ENCODE measurements around the gene ANKRD53.
A peak's percentile ranks its signal among the peaks of the same experiment; 100 is the strongest.

Gene ANKRD53

DNA sequence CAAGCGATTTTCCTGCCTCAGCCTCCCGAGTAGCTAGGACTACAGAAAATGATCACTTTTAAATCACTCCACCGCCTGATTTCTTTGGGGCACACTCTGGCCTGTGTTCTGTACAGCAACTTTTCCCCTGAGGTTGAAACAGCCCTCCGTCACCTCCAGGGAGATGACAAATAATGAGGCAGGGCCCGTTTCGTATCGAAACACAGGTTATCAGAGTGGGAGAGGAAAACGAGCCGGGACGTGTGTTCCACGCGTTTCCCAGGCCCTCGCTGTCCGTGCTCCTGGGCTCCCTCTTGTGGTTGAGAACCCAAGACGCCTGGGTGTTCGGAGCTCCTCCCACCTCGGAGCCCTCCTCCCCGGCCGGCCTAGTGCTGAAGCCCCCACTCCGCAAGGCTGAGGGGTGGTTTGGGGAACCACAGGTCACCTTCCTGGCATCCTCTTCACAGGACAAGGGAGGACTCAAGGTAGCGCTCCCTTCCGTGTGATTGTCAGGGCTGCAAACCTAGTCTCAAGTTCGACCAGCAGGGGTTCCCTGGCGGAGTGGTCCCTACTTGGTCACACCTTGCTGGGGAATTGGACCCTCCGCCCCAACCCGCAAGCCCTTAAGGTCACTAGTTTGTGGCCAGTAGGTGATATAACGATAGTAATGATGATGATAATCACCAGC, 30.0 kb upstream of the ANKRD53 start:
- Histone ChIP-seq H3K36me3 (ENCODE audit: control insufficient read depth in 1 of 2, insufficient read depth in 2 of 2, low read length in 2 of 2) (no peaks in the 10 kb centered on the region), H3K4me3 (ENCODE audit: low read depth in 1 of 2, low read length in 2 of 2) (peak overlapping the region; percentile 40 to 55), H3K27me3 (ENCODE audit: low read depth, low read length) (peaks cover 18% of the 10 kb centered on the region), H3K9me3 (ENCODE audit: control insufficient read depth in 1 of 2, low read length in 2 of 2) (no peaks in the 10 kb centered on the region), H3K4me1 (ENCODE audit: control insufficient read depth in 1 of 2, insufficient read depth in 2 of 2, low read length in 2 of 2) (peaks cover 0 to 3% of the 10 kb centered on the region in 2 donors), H3K27ac (ENCODE audit: low read length) (no peak overlapping the region)

DNA sequence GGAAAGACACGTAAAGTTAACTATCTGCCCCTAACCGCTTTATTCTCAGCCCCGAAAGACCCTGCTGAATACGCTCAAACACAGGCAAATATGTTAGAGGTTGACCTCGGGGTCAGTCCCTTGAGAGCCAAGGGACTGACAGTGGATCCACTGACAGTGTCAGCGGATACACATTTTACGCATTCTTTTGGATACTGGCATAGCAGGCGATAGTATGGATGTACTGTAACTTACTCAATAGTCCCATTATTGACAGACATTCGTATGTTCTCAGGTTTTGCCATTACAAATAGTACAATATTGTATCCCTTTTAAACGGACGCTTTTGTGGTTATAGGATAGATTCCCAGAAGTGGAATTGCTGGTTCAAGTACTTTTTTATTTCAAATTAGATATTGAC, 29.3 kb upstream of the ANKRD53 start:
- Histone ChIP-seq H3K27me3 (ENCODE audit: low read depth, low read length) (peaks cover 18% of the 10 kb centered on the region), H3K9me3 (ENCODE audit: control insufficient read depth in 1 of 2, low read length in 2 of 2) (no peaks in the 10 kb centered on the region), H3K36me3 (ENCODE audit: control insufficient read depth in 1 of 2, insufficient read depth in 2 of 2, low read length in 2 of 2) (no peaks in the 10 kb centered on the region), H3K4me1 (ENCODE audit: control insufficient read depth in 1 of 2, insufficient read depth in 2 of 2, low read length in 2 of 2) (peaks cover 0 to 3% of the 10 kb centered on the region in 2 donors), H3K27ac (ENCODE audit: low read length) (no peak overlapping the region), H3K4me3 (ENCODE audit: low read depth in 1 of 2, low read length in 2 of 2) (no peak overlapping the region)

DNA sequence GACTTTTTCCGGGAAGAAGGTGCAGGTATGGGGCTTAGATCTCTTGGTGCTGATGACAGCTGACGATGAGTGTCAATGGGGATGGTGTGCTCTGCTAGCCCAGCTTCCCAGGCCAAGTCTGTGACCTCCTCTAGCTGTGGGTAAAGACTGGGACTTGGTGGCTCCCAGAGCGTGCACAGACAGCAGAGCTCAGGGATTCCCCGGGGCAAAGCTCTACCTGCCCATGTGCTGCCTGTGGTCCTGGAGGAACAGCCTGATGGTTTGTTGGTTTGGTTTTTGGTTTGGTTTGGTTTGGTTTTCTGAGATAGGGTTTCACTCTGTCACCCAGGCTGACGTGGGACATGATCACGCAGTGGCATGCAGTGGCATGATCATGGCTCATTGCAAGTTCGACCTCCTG, 23.5 kb upstream of the ANKRD53 start:
- Histone ChIP-seq H3K27me3 (ENCODE audit: low read depth, low read length) (no peaks in the 10 kb centered on the region), H3K4me3 (ENCODE audit: low read depth in 1 of 2, low read length in 2 of 2) (no peak overlapping the region), H3K9me3 (ENCODE audit: control insufficient read depth in 1 of 2, low read length in 2 of 2) (no peaks in the 10 kb centered on the region), H3K27ac (ENCODE audit: low read length) (no peak overlapping the region), H3K4me1 (ENCODE audit: control insufficient read depth in 1 of 2, insufficient read depth in 2 of 2, low read length in 2 of 2) (no peaks in the 10 kb centered on the region), H3K36me3 (ENCODE audit: control insufficient read depth in 1 of 2, insufficient read depth in 2 of 2, low read length in 2 of 2) (no peaks in the 10 kb centered on the region)

DNA sequence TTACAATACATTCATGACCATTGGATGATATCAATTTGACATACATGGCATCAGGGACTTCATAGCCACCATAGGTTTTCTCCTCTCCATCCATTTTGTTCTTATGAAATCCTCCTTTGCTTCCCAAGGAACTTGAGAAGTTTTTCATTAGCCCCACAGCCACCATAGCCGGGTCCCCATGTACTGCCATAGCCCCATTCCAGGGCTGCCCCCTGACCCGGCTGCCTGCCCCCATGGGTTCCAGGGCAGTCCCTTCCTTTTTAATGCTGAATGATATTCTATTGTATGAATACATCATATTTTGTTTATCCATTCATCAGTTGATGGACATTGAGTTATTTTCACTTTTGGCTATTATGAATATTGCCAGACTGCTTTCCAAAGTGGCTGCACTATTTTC, 22.3 kb upstream of the ANKRD53 start:
- Histone ChIP-seq H3K27me3 (ENCODE audit: low read depth, low read length) (no peaks in the 10 kb centered on the region), H3K27ac (ENCODE audit: low read length) (no peak overlapping the region), H3K9me3 (ENCODE audit: control insufficient read depth in 1 of 2, low read length in 2 of 2) (no peaks in the 10 kb centered on the region), H3K4me3 (ENCODE audit: low read depth in 1 of 2, low read length in 2 of 2) (no peak overlapping the region), H3K36me3 (ENCODE audit: control insufficient read depth in 1 of 2, insufficient read depth in 2 of 2, low read length in 2 of 2) (no peaks in the 10 kb centered on the region), H3K4me1 (ENCODE audit: control insufficient read depth in 1 of 2, insufficient read depth in 2 of 2, low read length in 2 of 2) (no peaks in the 10 kb centered on the region)

DNA sequence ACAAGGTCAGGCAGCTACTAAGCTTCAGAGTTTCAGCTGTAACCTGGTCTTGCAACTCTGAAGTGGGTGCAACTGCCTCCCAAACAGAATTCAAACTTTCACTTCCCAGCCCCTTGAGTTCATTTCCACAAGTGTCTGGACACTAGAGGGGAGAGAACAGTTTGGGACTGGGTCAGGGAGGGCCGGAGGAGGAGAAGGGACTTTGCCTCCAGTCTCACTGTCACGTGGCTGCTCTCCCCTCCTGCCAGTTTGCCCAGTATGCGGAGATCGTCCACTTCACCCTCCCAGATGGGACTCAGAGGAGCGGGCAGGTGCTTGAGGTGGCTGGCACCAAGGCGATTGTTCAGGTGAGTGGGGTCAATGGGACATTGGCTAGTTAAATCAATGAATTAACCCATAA, 20.6 kb upstream of the ANKRD53 start:
- no peaks in the 10 kb centered on the region for H3K27me3 ChIP-seq (ENCODE audit: low read depth, low read length)
- no peaks in the 10 kb centered on the region for H3K9me3 ChIP-seq (ENCODE audit: control insufficient read depth in 1 of 2, low read length in 2 of 2)
- no peaks in the 10 kb centered on the region for H3K4me1 ChIP-seq (ENCODE audit: control insufficient read depth in 1 of 2, insufficient read depth in 2 of 2, low read length in 2 of 2)
- no peak overlapping the region for H3K27ac ChIP-seq (ENCODE audit: low read length)
- no peak overlapping the region for H3K4me3 ChIP-seq (ENCODE audit: low read depth in 1 of 2, low read length in 2 of 2)
- no peaks in the 10 kb centered on the region for H3K36me3 ChIP-seq (ENCODE audit: control insufficient read depth in 1 of 2, insufficient read depth in 2 of 2, low read length in 2 of 2)

DNA sequence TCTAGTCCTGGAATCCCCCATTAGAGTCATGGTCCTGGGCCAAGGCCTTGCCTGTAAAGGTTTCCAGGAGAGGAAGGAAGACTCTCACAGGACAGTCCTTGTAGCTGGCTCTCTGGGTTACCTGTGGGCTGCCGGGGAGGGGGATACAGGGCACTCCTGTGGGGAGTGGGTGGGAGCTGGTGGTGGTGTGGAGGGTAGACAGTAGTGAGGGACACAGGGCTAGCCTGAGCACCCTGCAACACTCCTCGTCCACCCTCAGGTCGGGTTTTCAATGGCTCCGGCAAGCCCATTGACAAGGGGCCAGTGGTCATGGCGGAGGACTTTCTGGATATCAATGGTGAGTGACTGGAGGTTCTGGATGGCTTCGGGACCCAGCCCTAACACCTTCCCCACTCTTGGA, 19.7 kb upstream of the ANKRD53 start:
- Histone ChIP-seq H3K9me3 (ENCODE audit: control insufficient read depth in 1 of 2, low read length in 2 of 2) (no peaks in the 10 kb centered on the region), H3K4me1 (ENCODE audit: control insufficient read depth in 1 of 2, insufficient read depth in 2 of 2, low read length in 2 of 2) (no peaks in the 10 kb centered on the region), H3K27ac (ENCODE audit: low read length) (no peak overlapping the region), H3K36me3 (ENCODE audit: control insufficient read depth in 1 of 2, insufficient read depth in 2 of 2, low read length in 2 of 2) (no peaks in the 10 kb centered on the region), H3K4me3 (ENCODE audit: low read depth in 1 of 2, low read length in 2 of 2) (no peak overlapping the region), H3K27me3 (ENCODE audit: low read depth, low read length) (no peaks in the 10 kb centered on the region)

DNA sequence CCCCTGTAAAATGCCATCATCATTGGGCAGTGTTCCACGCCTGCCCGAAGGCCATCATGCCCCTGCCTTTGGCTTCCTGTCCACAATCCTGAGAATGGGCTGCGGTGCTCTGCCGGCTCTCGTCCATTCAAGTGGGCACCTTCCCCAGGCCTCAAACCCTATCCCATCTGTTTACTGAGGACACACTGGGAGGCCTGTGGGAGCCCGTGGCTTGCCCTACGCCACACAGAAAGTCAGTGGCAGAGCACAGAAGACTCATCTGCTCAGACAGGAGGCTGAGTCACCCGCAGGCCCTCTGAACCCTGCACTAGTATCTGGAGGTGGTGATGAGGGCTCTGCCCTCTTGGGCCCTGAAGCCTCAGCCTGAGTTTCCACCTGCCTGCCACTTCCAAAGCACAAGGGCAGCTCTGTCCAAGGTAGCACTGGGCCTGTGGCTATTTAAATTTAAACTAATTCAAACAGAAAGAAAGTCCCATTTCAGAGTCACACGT, 19.1 kb upstream of the ANKRD53 start:
- Histone ChIP-seq H3K4me3 (ENCODE audit: low read depth in 1 of 2, low read length in 2 of 2) (no peak overlapping the region), H3K4me1 (ENCODE audit: control insufficient read depth in 1 of 2, insufficient read depth in 2 of 2, low read length in 2 of 2) (no peaks in the 10 kb centered on the region), H3K9me3 (ENCODE audit: control insufficient read depth in 1 of 2, low read length in 2 of 2) (no peaks in the 10 kb centered on the region), H3K27ac (ENCODE audit: low read length) (no peak overlapping the region), H3K36me3 (ENCODE audit: control insufficient read depth in 1 of 2, insufficient read depth in 2 of 2, low read length in 2 of 2) (no peaks in the 10 kb centered on the region), H3K27me3 (ENCODE audit: low read depth, low read length) (peaks cover 2% of the 10 kb centered on the region)

DNA sequence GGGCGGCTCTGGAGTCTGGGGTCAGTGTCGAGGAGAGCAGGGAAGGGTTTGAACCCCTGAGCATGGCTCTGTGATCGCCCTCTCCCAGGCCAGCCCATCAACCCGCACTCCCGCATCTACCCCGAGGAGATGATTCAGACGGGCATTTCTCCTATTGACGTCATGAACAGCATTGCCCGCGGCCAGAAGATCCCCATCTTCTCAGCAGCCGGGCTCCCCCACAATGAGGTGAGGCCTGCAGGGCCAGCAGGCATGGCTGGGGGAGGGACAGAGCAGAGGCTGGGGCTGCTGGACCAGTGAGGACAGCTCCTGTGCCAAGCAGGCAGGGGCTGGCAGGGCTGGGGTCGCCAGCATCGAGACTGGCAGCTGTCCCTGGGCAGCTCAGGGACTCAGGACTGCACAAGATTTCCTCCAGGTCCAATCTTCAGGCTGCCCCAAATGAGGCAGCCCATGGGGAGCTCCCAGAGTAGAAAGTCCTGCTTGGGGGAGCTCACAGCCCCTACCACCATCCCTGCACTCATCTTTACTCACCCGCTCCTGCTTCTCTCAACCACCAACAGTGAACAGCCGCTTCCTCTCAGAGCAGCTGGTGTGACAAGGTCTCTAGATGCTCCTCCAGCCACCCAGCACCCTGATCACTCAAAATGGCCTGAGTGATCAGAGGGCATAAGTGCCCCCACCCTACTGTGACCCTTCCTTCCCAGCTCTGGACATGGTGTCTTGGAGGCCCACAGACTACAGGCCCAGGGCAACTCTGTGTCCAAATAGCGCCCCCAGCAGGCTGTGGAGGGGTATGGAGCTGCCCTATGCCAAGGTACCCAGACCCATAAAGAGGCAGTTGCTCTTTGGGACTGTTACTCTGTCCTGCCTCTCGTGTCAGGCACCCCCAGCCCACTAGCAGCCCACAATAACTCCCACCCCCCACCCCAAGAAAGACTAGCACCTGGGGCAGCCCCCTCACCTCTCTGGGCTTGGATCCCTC, 18.3 kb upstream of the ANKRD53 start:
- Histone ChIP-seq H3K27me3 (ENCODE audit: low read depth, low read length) (peaks cover 6% of the 10 kb centered on the region), H3K4me1 (ENCODE audit: control insufficient read depth in 1 of 2, insufficient read depth in 2 of 2, low read length in 2 of 2) (peaks cover 0 to 7% of the 10 kb centered on the region in 2 donors), H3K4me3 (ENCODE audit: low read depth in 1 of 2, low read length in 2 of 2) (no peak overlapping the region), H3K9me3 (ENCODE audit: control insufficient read depth in 1 of 2, low read length in 2 of 2) (no peaks in the 10 kb centered on the region), H3K36me3 (ENCODE audit: control insufficient read depth in 1 of 2, insufficient read depth in 2 of 2, low read length in 2 of 2) (no peaks in the 10 kb centered on the region), H3K27ac (ENCODE audit: low read length) (no peak overlapping the region)

DNA sequence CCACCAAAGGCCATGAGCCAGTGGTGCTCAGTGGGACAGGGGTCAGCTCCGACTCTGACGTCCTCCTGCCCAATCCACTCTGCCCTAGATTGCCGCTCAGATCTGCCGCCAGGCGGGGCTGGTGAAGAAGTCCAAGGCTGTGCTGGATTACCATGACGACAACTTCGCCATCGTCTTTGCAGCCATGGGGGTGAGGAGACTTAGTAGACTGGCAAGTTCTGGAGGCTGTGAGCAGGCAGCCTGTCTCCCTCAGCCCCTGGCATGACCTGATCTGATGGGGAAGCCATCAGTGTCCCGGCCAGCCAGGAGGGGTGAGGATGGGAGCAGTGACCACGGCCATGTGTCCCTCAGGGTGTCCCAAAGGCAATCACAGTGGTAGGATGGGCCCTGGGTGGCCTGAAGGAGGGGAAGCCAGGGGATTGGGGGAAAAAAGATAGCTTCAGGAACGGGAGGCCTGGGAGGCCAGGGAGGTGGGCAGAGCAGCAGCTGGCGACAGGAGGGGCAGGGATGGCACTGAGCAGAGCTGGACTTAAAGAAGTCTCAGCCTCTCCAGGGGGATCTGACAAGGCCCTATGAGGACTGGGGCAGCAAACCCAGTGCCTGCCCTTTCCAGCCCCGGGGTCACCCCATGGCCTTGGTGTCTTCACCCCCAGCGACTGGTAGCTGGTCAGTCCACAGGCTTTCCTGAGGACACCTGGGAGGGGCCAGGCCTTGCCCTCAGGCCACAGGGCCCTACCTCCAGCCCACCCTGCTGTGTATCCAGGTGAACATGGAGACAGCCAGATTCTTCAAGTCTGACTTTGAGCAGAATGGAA, 17.4 kb upstream of the ANKRD53 start:
- Histone ChIP-seq H3K4me3 (ENCODE audit: low read depth in 1 of 2, low read length in 2 of 2) (no peak overlapping the region), H3K27ac (ENCODE audit: low read length) (no peak overlapping the region), H3K9me3 (ENCODE audit: control insufficient read depth in 1 of 2, low read length in 2 of 2) (no peaks in the 10 kb centered on the region), H3K36me3 (ENCODE audit: control insufficient read depth in 1 of 2, insufficient read depth in 2 of 2, low read length in 2 of 2) (no peaks in the 10 kb centered on the region), H3K27me3 (ENCODE audit: low read depth, low read length) (peaks cover 6% of the 10 kb centered on the region), H3K4me1 (ENCODE audit: control insufficient read depth in 1 of 2, insufficient read depth in 2 of 2, low read length in 2 of 2) (peaks cover 0 to 12% of the 10 kb centered on the region in 2 donors)

DNA sequence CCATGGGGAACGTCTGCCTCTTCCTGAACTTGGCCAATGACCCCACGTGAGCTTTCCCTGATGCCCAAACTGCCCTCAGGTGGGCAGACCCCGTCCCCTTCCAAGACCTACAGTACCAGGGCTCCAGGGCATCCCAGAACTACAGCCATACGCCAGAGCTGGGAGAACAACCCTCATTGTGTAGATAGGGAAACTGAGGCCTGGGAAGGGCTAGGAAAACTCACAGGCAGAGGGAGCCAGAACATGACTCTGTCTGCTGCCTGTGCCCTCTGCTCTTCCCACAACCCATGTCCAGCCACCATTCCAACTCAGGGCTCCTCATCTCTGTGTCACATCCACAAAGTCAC, 16.8 kb upstream of the ANKRD53 start:
- Histone ChIP-seq H3K4me1 (ENCODE audit: control insufficient read depth in 1 of 2, insufficient read depth in 2 of 2, low read length in 2 of 2) (peaks cover 0 to 12% of the 10 kb centered on the region in 2 donors), H3K9me3 (ENCODE audit: control insufficient read depth in 1 of 2, low read length in 2 of 2) (no peaks in the 10 kb centered on the region), H3K4me3 (ENCODE audit: low read depth in 1 of 2, low read length in 2 of 2) (no peak overlapping the region), H3K36me3 (ENCODE audit: control insufficient read depth in 1 of 2, insufficient read depth in 2 of 2, low read length in 2 of 2) (no peaks in the 10 kb centered on the region), H3K27me3 (ENCODE audit: low read depth, low read length) (peaks cover 6% of the 10 kb centered on the region), H3K27ac (ENCODE audit: low read length) (no peak overlapping the region)

Measured in muscle layer of duodenum (tissue), 2 donors.